HG03139 (cell line): ENCODE results near the gene MYO7B.

Source experiments
- ATAC-seq: cut with Tn5 transposase; IDR thresholded peaks from one replicate; pipeline ENCODE4 v1.9.1; 2021; ENCODE audit not compliant: unreplicated experiment

Gene MYO7B

GRCh38 chr2:127607399-127607908 is 72.0 kb downstream of the MYO7B start:
- ATAC-seq: no peak

DNA sequence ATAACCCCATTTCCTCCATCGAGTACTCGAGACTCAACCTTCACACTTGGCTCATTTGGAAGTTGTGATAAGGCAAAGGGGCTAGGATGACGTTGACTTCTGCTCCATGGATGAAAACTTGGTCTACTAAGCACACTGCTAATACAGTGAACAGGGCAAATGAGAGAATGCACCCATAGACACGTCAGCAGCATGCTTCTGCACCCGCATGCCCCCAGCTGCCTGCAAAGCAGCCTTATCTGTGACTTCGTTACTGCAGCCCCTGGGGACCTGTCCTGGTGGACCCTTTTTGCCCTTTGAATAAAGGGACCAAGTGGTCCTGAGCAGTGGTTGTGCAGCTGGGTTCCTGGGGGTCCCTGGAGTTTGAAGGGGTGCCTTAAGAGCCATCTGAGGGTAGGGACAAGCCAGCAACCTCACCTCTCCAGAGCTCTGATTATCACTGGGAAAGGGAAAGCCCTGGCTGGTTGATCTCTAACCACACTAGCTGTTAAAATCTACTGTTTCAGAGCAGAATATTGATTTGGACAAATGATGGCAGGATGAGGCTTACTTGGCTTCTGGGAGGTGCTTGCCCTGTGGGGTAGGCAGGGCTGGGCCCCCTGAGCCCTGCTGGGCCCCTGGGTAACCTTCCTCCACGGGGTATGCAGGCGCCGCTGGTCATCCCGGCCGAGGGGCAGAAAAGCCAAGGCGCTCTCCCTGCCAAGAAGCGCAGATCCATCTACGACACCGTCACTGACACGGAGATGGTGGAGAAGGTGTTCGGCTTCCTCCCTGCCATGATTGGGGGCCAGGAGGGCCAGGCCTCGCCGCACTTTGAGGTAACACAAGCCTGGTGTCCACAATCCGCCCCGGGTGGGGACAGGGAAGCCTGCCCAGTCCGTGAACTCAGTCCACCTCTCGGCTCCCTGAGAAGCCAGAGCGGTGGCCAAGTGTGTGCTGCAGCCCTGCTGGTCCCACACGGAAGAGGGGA is 72.9 kb downstream of the MYO7B start:
- no peak for ATAC-seq

GRCh38 chr2:127609031-127609751 is 73.7 kb downstream of the MYO7B start:
- no peak for ATAC-seq

- no peak for ATAC-seq
Observed at GRCh38 chr2:127609818-127610217, 74.3 kb downstream of the MYO7B start.

GRCh38 chr2:127610561-127610960 is 75.1 kb downstream of the MYO7B start:
- ATAC-seq: no peak

- no peak for ATAC-seq
Observed at GRCh38 chr2:127611076-127611925, 75.8 kb downstream of the MYO7B start.

DNA sequence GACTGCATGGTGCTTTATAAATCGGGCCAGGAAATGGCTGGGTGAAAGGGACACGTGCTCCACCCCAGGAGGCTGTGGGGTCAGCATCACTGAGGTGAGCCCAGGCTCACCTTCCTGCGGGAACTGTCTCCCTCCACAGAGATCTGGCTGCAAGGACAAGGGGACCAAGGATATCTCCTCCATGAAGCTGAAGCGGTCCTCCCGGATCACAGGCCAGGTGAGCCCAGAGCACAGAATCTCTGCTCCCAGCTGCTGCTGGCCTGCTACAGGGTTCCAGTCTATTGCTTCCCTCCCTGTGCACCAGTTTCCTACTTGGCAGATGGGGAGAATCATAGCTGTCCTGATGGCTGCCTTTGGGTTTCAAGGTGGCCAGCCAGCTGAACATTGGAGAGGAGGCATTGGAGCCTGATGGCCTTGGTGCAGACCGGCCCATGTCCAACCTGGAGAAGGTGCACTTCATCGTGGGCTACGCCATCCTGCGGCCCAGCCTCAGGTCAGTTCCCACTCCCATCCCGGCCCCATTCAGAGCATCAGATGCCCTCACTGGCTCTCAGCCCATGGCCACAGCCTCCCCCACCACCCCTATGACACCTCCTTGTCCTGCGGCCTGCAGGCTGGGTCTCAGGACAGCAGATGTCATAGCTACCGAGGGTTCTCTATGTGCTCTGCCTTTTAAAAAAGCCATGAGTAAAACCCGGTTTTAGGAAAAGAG is 76.8 kb downstream of the MYO7B start:
- no peak for ATAC-seq

DNA sequence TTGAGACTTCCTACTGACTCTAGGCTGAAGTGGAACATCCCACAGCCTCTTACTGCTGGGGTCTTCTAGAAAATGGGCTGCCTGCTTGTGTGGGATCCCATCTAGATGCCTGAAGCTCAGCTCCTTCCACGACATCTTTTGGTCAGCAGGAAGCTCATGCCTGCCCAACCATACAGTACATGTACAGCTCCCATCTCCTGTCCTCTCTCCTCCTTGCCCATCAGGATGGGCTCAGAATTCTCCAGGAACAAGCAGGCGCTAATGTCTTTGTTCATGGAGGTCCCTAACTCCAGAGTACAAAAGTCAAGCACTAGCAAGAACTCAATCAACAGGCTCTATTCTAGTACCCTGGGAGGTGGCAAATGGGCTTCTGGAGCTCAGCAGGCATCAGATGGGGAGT is 78.8 kb downstream of the MYO7B start:
- no peak for ATAC-seq

- no peak for ATAC-seq
Observed at GRCh38 chr2:127614731-127615130, 79.2 kb downstream of the MYO7B start.

DNA sequence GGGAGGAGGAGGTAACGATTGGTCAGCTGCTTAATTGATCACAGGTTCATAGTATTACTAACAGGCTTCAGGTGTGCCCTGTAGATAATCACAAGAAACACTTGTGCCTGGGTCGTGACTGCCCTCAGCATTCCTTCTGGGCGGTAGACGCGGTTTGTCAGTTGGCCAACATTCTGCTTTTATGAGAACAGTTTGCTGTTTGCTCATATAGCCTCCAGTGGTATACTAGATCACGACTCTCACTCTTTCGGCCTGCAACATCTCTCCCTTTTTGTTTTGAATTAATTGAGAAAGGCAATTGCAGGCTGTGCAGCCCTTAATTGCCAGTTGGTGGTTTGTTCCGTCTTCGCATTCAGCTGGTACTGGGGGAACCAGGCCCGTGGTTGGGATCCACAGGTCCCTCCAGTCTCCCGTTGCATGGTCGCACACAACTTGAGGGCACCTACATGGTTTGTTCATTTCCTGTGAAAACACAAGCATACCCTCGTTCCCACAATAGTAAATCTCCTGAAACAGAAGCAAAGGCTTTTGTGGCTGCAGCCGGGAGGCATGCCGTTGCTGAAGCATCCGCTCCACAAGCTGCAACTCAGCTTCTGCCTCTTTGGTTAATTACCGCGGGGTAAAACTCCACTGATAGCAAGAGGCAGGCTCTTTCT is 80.2 kb downstream of the MYO7B start:
- ATAC-seq: no peak

DNA sequence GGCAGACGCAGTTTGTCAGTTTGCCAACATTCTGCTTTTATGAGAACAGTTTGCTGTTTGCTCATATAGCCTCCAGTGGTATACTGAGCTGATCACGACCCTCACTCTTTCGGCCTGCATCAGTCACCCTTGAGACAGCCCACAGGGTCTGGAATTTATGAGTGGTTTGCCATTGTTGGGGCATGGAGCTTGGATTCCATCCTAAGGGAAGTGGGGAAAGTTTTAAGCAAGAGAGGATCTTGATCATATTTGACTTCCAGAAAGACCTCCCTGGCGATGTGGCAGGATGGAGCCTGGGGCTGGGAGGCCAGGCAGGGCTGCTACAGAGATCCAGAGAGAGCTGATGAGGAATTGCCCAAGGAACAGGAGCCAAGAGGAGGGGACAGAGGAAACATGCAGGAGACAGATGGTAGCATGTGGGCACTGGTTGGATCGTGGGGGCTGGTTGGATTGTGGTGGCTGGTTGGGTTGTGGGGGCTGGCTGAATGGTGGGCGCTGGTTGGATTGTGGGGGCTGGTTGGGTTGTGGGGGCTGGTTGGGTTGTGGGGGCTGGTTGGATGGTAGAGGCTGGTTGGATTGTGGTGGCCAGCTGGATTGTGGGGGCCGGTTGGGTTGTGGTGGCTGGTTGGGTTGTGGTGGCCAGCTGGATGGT is 83.2 kb downstream of the MYO7B start:
- no peak for ATAC-seq

- no peak for ATAC-seq
Observed at GRCh38 chr2:127619203-127619590, 83.7 kb downstream of the MYO7B start.

DNA sequence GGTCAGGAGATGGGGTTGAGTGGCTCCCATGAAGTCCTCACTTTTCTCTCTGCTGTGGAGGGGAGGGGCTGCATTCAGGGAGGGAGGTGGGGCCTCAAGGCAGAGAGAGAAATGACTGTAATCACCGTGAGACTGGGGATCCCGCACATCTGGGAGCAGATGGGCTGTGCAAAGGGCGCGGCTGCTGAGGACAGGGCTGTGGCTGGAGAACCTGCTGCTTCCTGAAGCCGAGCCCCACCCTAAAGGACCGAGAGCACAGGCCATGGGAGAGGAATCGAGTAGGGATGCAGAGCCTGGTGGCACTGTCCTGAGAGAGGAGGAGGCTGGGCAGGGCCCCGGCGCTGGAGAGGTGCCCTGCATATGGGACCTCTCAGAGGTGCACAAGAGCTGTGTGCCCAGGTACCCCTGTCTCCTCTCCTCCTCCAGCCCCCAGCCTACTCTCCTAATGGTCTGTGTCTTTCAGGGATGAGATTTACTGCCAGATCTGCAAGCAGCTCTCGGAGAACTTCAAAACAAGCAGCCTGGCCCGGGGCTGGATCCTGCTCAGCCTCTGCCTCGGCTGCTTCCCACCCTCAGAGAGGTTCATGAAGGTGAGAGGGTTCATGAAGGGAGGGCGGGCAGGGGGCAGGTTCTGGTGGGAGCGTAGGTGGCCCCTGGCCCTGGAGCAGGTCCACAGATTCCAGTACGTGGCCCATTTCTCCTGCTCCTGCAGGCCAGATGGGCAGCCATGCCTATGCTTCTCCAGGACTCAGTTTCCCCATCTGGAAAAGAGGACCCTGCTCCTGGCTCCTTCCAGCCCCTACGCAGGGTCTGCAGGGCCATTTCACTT is 84.6 kb downstream of the MYO7B start:
- no peak for ATAC-seq

GRCh38 chr2:127620866-127621265 is 85.4 kb downstream of the MYO7B start:
- ATAC-seq: no peak

DNA sequence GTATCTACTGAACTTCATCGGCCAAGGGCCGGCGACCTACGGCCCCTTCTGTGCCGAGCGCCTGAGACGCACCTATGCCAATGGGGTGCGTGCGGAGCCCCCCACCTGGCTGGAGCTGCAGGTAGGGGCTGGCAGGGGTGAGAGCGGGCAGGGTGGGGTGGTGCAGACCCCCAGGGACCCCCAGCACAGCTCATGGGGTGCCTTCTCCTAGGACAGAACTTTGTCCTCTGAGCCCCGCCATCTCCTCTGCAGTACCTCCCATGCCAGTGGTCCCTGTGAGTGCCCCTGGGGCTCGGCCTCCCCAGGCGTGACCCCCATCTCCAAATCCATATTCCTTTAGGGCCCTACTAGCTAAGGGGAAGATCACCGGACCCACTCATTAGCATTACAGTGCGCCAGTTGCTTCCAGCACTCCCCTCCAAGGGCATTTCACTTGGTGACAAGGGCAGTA is 86.5 kb downstream of the MYO7B start:
- no peak for ATAC-seq

GRCh38 chr2:127622561-127623387 is 87.3 kb downstream of the MYO7B start:
- ATAC-seq: no peak
